Stimulated activated CD4-positive, alpha-beta T cell treated with anti-CD3 and anti-CD28 coated beads, Interleukin-1b, Interleukin-23, amount 100 ng/mL, for 48 hours (primary cell): ENCODE data around the gene DENND1A.

Experiments
- DNase-seq: peaks from one replicate; pipeline ENCODE4 v3.0.0-alpha.2; 2020

DENND1A gene

DNA sequence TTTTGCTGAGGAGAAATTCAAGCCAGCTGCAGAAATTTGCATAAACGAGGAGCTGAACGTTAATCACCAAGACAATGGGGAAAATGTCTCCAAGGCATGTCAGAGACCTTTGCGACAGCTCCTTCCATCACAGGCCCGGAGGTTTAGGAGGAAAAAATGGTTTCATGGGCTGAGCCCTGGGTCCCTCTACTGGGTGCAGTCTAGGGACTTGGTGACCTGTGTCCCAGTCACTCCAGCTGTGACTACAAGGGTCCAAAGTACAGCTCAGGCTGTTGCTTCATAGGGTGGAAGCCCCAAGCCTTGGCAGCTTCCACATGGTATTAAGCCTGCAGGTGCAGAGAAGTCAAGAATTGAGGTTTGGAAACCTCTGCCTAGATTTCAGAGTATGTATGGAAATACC, 207.5 kb downstream of the DENND1A start:
- DNase-seq, result no peak

DNA sequence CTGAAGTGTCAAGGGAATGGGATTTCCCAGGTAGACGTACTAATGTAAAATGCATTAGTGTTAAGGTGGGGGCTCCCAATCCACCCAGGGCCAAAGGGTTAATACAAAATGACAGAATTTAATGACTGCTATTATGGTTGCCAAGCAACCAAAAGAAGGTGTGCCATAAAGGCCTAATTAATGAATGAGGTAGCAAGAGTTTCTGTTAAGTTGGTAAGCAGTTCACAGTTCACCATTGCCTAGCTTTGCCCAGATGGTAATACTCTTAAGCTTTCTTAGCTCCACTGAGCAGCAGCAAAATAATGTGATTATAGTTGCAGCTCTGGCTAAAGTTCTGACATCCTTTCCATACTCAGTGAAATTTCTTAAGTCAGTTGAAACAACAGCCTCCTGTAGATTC, 211.7 kb downstream of the DENND1A start:
- no peak for DNase-seq

DNA sequence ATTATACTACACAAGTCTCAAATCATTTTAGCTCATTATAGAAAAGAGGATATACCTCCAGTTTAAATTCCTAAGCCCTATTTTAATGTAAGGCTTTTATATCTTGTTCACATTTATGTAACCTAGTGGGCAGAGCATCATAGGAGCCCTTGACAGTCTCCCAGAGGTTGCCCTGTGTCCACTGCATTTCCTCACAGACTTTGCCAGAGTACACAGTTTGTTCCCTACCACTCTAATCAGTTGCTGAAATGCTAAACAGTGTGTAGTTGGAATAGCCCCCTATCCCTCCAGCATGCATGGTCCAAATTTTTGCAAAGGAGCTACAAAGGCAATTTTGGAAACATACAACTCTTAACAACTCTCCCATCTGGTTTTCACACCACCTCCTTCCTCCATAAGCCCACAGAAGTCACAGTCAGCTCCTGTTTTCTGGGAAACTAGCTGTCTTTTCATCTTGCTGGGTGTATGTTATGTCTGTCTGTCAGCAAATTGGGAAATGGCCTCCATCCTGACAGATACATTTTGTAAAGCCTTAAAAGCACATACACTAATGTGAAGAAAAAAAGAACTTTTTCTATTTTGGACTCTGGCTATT, 212.2 kb downstream of the DENND1A start:
- DNase-seq, result no peak

DNA sequence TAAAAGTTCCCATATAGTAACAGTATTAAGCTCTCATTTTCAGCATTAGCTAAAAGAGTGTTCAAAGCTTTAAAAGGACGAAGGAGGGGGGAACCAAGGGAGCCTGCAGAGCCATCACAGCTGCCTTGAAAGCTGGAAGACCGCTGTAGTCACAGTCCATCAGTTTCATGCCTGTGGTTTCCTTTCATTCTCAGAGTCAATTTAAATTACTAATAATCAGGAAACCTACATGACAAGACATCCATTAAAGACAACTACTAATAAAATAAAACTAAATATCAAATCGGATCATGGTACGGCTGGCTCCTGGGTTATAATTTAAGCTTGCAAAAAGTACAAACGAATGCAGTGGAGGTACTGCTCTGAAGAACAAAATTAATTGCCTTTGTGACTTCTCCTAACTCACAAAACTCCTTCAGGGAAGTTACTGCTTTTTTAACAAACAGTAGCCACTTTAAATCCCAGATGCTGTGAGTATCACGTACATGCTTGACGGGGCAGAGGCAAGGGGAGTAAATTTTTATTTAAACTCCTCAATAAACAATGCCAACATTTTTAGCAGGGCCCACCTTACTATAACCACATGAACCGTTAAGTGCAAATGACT, 213.5 kb downstream of the DENND1A start:
- DNase-seq, result no peak

DNA sequence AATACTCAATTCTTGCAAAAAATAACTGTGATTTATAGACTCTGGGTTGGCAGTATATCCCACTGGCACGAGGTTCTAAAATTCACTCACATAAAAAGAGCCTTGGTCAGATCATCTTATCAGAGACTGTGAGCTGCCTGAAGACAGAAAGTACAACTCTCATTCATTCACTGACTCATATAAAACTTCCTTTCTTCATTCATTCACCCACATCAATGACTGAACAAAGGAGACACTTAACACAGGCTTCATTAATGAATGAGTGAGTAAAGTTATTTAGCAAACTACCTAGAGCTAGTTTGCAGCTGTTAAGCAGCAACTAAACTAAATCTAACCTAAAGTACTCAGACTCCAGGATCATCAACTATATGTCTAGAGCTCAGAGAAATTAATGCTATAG, 214.7 kb downstream of the DENND1A start:
- DNase-seq, result no peak

DNA sequence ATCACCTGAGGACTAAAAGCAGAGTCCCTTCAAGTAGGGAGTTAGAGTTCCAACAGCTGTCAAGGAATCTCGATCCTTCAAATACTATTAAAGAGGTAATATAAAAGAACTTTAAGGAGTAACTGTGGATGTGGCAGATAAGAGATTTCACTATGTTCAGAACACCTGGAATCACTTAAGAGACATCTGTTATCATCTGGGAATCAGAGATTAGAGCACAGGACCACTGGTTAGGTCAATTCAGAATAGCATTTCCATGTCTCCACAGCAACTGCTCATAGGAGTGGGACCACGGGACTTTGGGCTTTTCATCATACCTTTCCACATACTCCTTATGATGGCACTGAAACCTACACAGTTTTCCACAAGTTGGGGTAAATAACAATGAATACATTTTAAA, 216.6 kb downstream of the DENND1A start:
- DNase-seq, result no peak

DNA sequence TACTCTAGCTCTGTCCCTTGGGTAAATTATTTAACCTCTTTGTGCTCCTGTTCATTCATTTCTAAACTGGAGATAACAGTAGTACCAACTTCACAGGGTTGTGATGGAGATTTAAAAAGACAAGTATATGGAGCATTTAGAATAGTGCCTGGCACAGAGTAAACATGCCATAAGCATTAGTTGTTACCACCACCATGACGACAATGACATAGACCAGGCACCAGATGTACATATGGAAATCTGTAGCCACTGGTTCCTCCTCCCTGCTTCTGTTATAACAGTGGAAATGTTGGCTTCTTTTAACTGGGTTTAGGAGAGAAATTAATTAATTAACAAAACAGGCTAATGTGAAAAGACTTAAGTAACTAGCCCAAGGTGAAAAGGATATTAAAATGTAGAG, 217.5 kb downstream of the DENND1A start:
- DNase-seq, result no peak

DNA sequence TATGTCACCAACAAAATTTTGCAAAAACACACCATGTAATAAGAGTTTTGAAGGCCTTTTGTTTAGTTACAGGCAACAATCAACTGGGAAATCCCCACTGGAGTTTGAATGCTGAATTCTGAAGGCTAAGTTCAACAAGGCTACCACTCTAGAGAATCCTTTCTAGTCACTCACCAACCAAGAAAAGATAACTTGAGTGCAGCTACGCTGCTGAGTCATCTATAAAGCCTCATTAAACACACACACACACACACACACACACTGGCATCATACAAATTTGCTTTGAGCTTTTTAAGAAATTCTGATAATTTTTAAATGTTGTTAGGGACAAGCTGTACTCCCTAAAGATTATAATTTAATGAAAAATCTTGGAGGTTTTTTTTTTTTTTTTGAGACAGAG, 219.6 kb downstream of the DENND1A start:
- no peak for DNase-seq

DNA sequence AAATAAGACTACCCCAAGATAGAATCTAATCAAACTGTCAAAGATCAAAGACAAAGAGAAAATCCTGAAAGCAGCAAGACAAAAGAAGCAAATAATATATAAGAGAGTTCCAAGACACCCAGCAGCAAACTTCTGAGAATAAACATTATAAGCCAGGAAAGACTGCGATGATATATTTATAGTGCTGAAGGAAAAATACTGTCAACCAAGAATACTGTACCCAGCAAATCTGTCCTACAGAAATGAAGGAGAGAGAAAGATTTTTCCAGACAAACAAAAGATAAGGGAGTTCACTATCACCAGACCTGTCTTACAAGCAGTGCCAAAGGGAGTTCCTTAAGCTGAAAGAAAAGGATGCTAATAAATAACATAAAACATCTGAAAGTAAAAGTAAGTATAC, 227.4 kb downstream of the DENND1A start:
- no peak for DNase-seq

DNA sequence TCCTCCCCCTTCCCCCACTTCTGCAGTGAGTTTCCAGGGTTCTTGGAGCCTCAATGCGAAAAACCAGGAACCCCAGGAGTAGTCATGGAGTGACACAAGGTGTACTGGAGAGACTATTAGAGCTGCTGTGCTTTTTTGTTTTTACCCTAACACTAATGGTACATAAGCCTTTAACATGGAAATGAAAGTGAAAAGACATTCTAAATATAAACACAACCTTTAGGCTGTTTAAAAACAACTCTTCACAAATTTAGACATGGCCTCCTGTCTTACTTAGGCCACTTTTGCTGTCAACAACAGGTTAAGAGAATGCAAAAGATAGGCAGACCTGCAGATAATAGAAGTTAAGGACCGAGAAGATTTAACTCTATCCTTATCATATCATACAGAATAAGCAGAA, 232.2 kb downstream of the DENND1A start:
- DNase-seq, result no peak

DNA sequence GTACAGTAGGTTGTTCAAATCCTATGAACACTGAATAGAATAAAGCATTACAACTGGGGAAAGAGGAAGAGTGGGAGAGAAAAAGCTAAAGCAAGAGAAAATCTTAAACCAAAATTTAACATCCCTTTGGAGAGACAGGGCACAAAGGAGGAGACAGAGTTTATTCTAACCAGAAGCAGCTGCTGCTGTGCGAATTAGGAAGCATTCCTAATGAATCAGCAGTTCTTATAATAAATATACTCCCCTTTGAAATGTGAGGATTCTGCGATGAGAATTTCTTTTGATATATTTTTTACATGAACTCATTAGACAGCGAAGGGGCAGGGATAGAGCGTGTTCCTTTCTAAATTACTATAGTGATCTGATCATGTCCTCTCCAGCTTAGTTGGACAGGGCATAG, 233.4 kb downstream of the DENND1A start:
- no peak for DNase-seq

DNA sequence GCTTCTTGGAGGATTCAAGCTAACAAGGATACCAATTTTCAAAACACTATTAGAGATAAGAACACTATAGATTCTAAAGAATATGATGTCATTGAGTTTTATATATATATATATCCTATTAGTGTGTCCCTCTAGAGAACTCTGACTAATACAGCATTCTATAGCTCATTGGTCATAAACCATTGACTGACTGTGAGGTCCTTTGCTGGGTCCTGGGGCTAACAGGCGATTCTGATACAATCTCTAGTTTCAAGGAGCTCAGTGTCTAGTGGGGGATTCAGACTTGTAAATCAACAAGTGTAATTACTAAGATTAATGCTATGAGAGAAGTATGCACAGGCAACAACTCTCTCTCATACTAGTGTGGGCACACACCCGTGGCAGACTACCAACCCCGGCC, 234.5 kb downstream of the DENND1A start:
- DNase-seq, result no peak

DNA sequence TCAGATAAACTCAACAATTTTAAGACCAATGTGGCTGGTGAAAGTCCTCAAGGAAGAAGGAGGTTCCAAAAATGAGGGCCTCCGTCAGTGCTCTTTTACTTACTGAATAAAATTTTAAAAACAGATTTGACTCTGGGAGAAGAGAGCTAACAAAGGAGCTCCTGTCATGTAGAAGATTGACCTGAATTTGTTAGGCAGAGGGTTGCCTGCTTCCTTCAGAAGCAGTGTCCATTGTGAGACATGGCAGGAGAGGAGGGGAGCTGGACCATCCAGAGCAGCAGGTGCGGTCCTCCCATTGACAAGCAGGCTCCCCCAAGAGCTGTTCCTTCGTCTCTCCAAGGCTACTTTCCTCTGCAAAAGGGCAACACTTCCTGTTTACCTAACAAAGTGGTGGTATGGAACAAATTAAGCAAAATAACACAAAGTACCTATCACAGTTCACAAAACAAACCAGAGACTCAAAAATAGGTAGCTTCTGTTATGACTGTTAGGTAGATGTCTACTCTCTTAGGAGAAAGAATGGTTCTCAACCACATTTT, 238.1 kb downstream of the DENND1A start:
- DNase-seq, result no peak

DNA sequence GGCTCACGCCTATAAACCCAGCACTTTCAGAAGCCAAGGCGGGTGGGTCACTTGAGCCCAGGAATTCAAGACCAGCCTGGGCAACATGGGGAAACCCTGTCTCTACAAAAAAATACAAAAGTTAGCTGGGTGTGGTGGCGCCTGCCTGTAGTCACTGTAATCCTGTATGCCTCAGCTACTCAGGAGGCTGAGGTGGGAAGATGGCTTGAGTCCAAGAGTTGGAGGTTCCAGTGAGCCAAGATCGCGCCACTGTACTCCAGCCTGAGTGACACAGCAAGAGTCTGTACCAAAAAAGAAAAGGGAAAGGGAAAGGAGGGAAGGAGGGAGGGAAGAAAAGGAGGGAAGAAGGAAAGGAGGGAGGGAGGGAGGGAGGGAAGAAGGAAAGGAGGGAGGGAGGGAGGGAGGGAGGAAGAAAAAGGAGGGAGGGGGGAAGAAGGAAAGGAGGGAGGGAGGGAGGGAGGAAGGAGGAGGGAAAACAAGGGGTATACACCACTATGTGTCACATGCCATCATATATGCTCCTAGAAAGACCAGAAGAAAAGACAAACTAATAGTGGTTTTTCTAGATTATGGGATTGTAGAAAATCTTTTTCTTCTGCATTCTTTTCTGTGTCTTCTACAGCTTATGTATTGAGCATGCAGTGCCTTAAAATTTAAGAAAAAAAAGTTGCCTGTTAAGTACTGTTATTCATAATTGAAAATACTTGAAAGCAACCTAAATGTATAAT, 240.1 kb downstream of the DENND1A start:
- DNase-seq, result no peak

DNA sequence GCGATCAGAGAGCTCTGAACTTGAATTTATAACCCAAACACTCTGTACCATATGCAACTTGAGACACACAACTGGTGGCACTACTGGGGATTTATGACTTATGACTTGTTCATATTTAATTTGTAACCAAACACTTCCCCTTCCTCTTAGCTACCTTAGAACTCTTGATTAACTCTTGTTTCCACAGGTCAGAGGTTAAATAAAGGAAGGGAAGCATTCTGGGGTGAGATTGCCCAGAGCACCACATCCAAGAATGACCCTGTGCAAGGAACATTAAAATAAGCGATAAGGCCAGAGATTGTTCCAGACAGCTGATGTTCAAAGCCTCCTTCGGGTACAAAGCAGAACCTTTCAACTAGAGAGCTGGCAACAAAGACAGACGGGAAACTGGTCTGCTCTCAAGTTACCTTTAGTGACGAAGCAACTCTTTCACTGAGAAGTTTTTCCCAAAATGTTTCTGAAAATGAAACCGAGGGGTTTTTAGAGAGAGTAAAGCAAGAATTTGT, 242.6 kb downstream of the DENND1A start:
- DNase-seq, result no peak

DNA sequence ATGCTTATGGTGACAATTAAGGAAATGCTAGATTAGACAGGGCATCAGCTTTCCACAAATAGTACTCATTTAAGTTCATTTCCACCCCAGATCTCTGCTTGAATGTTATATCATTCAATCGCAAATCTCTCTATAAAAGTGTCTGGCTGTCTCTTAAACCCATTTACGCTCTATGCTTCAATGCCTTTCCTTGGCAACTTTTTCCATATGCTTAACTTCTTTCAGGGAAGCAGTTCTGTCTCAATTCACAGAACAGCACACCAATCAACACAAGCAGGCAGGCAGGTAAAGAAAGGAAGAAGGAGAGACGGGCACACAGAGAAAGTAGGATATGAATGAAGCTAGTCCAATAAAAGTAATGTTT, 243.1 kb downstream of the DENND1A start:
- DNase-seq, result no peak

DNA sequence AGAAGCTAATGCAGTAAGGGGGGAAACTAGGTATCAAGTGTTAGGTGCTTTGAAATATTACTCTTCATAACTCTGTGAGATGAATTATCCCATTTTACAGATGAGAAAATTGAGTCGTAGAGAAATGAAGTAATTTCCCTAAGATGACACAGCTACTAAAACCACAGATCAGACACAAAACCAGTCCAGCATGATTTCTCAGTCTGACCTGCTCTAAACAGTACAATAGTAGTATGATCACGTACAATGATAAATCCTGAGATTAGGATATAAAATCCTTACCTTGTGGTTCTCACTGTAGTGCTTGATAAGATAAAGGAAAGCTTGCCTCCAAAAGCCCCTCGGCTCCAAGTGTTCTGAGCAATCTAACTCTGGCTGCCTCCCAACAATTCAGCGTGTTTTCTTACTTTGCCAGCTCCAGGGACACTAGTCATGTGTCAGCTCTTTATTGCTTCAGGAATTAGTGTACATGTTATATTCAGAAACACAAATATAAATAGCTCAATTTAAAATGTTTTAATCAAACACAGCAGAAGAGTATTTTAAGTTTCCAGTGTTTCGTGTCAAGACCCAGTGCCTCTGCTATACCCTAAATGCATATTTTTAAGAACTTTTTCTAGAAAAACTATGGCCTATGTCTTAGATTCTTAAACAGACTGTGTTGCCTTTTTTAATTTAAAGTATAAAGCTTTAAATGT, 243.6 kb downstream of the DENND1A start:
- no peak for DNase-seq

DNA sequence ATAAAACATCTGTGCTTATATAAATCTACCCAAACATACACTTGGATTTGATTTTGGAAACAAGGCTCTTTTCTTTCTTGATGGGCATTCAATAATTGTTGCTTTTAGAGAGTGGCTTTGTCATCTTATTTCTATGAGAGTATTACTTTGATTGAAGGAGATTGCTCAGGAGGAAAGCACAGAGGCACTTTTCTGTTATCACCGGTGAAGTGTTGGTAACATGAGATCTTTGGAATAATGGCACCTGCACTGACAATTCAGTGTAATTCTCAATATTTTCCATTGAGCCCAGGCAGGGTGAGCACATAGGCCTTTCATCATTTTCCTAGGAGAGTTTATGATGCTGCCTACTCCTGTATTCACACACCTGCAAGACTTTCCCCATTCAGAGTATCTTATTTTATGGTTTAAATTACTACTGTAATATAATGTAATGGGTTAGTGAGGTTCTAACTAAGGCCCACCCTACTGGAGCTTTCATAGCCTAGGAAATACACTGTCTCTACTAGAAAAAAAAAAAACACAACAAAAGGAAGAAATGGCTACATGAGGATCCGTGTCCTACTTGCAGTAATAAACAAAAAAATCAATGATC, 244.3 kb downstream of the DENND1A start:
- DNase-seq, result no peak

DNA sequence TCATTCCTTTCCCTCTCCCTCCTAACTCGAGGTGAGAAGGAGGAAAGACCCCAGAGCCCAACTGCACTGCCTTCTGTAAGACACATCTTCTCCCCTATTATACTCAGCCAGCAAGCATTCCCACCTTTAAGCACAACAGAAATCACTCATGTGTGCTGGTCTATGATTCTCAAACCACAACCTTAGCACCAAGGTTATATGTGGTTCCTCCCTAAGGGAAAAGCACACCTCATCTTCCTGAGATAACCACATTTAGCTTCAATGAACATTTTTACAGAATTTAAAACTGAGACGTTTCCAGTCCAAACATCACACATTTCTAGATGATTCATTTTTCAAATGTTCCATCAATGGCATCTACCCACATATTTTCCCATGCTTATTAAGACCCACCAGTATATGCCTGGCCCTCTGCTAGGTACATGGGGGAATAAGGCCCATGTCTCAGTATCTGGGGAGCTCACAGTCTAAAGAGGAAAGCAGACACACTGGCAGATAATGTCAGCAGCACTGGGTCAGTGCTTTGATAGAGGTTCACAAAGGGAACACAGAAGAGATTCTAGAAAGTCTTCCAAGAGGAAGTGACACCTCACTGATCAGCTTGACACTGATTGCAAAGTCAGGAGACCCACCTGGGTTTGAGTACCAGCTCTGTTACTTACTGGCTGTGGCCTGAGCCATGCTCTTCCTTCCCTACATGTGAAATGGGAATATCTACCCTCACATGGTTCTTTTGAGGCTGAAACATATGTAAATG, 245.4 kb downstream of the DENND1A start:
- no peak for DNase-seq

DNA sequence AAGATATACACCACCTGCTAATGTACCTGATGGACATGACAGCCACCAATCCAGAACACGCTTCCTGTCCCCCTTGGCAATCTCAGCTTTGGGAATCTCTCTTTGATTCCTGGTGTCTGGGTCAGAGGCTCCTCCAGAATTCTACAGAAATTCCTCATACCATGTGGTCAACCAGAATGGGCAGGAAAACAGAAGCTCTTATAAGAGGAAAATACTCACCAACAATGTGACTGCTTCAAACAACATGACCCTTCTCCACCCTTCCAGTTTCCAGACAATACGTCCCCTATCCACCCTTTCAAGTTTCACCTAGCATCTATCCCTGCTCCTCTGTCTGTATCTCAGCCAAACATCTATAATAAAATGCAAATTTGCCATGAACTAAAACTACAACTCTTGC, 247.2 kb downstream of the DENND1A start:
- no peak for DNase-seq

DNA sequence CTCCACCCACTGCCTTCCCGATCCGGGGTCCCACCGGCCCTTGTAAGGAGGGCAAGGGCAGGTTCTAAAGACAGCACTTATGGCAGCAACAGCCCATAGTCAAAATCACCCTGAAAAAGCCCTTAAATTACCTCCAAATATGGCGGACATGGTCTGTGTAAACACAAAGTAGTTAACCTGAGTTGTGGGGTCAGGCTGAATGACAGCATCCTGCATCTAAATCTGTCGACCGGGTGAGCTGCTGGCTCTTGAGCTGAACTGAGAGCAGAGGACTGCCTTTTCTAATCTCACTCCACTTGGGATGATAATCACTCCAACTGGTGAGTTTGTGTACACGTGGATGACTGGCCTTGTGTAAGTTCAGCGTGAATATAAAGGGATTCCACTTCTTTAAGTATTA, 249.6 kb downstream of the DENND1A start:
- DNase-seq, result no peak

DNA sequence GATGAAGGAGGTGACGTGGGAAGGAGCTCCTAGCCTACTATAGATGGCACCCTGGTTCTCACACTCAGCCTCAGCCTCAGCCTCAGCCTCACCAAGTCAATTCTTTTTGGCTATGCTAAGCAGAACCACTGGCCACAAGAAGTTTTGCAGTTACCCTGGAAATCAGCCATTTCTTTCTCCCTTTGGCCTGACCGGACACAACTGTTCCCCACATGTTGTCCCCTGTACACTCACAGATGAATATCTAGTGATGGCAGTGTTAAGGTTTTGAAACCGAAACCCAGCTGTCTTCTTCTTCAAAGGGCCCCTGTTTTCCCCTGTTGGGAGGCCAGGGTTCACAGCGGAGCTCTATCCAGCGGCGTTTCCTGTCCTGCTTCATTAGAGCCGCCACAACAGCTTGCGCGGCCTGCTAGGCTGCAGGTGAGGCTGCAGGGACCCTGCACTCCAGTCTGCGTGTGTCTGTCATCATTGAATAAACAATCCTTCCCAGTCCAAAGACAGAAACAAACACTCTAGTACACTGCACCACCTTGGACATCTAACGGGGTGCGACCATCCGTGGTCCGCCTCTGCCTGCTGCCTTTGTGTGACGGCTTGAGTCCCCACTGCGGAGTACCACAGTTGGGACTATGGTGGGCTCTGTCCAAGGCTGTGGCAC, 250.5 kb downstream of the DENND1A start:
- DNase-seq, result no peak
